Mammary epithelial cell (primary cell): ENCODE measurements around the gene SF3B3.

Source experiments
- CTCF ChIP-seq, 2 donors: IDR thresholded peaks in 1 of 2; conservative IDR thresholded peaks in 1 of 2; 2 replicates each; pipeline ENCODE4 v1.5.1; 2011 to 2012; ENCODE audit warnings: inconsistent platforms in 2 of 2, low read length in 2 of 2, mild to moderate bottlenecking in 2 of 2, control low read depth in 1 of 2, low read depth in 1 of 2; ENCODE audit not compliant: insufficient read depth in 1 of 2; ENCODE audit errors: extremely low read depth in 1 of 2
- EZH2 ChIP-seq: IDR thresholded peaks from 2 replicates; pipeline ENCODE4 v1.6.1; 2012; ENCODE audit warnings: low read length, inconsistent platforms, borderline replicate concordance

- TF ChIP-seq CTCF (conservative IDR thresholded peaks at IDR 0.05 in 1 of 2, IDR thresholded peaks at IDR 0.05 in 1 of 2; ENCODE audit: extremely low read depth in 1 of 2, insufficient read depth in 1 of 2, low read depth in 1 of 2, low read length in 2 of 2) (no peak), EZH2 (no peak)
Measured at GRCh38 chr16:70480127-70481105, 43.2 kb upstream of the SF3B3 start.
